PC-9 (cell line): ENCODE data around the gene KIAA1671. TPM values are rescaled to one million over a fixed set of nuclear protein-coding genes. Genes with fewer than 3 reads are reported as not detected.
"Not testable (repeated sequence)": the region's sequence is repeated elsewhere in the genome, so short reads cannot be mapped to it uniquely, and the experiment has no call there.

Experiments used
- BruUV-seq: library from RNA; stranded (reverse); fragments of 400-500 nt; replicated peaks from 2 replicates; lab custom pipeline; 2021; lab: Mats Ljungman, UMichigan
- CTCF ChIA-PET: fragments of 300-600 bp; sonication (Branson Sonifier 250); formaldehyde crosslinking; loops from one replicate; lab custom pipeline; 2022; ENCODE audit warnings: antibody characterized with exemption; lab: Charles Lee
- POLR2A ChIA-PET: fragments of 300-600 bp; sonication (Branson Sonifier 250); formaldehyde crosslinking; loops from one replicate; lab custom pipeline; 2022; ENCODE audit warnings: antibody characterized with exemption; ENCODE audit not compliant: unreplicated experiment; lab: Charles Lee
- DNase-seq, 2 experiments: peaks; one replicate each; pipeline versions ENCODE4 v3.0.0 to v3.0.0-alpha.2; 2015 to 2022; ENCODE audit warnings: mixed read lengths in 1 of 2
- H2AFZ ChIP-seq: fragments of 200-600 bp; sonication (generic); 2 replicates; pipeline ENCODE4 v1.8.1; 2017; ENCODE audit warnings: antibody characterized with exemption
- H3F3A ChIP-seq: fragments of 200-600 bp; sonication (generic); 2 replicates; pipeline ENCODE4 v1.8.1; 2017; ENCODE audit warnings: antibody characterized with exemption, mild to moderate bottlenecking, low read depth; ENCODE audit not compliant: insufficient read depth
- H3K27ac ChIP-seq: fragments of 200-600 bp; sonication (generic); 2 replicates; pipeline ENCODE4 v1.6.1; 2016; ENCODE audit warnings: mixed run types
- H3K27me3 ChIP-seq: fragments of 200-600 bp; sonication (generic); 2 replicates; pipeline ENCODE4 v1.6.1; 2016; ENCODE audit warnings: low read depth, mixed run types; ENCODE audit not compliant: insufficient read depth
- H3K36me3 ChIP-seq: fragments of 200-600 bp; sonication (generic); 2 replicates; pipeline ENCODE4 v1.6.1; 2016; ENCODE audit warnings: low read depth, mixed run types
- H3K4me1 ChIP-seq: fragments of 200-600 bp; sonication (generic); replicated peaks from 2 replicates; pipeline ENCODE4 v1.6.1; 2016; ENCODE audit warnings: mixed run types; ENCODE audit not compliant: insufficient read depth
- H3K4me2 ChIP-seq: fragments of 200-600 bp; sonication (generic); 2 replicates; pipeline ENCODE4 v1.6.1; 2017; ENCODE audit warnings: mixed run types
- H3K4me3 ChIP-seq: fragments of 200-600 bp; sonication (generic); 2 replicates; pipeline ENCODE4 v1.6.1; 2016; ENCODE audit warnings: mixed run types
- H3K79me2 ChIP-seq: fragments of 200-600 bp; sonication (generic); 2 replicates; pipeline ENCODE4 v1.6.1; 2017; ENCODE audit warnings: low read depth, mixed run types
- H3K9me2 ChIP-seq: fragments of 200-600 bp; sonication (generic); 2 replicates; pipeline ENCODE4 v1.8.1; 2017; ENCODE audit warnings: mild to moderate bottlenecking; ENCODE audit not compliant: insufficient read depth
- H3K9me3 ChIP-seq: fragments of 200-600 bp; sonication (generic); 2 replicates; pipeline ENCODE4 v1.8.1; 2016; ENCODE audit warnings: low read depth; ENCODE audit not compliant: insufficient read depth
- H4K20me1 ChIP-seq: fragments of 200-600 bp; sonication (generic); 2 replicates; pipeline ENCODE4 v1.8.1; 2017; ENCODE audit not compliant: insufficient read depth
- EZH2 ChIP-seq: fragments of 200-600 bp; sonication (generic); IDR thresholded peaks from 2 replicates; pipeline ENCODE4 v1.8.0; 2017; ENCODE audit warnings: antibody characterized with exemption, low read depth
- intact Hi-C: fragments of 100-400 bp; cut with micrococcal nuclease; formaldehyde crosslinking; loops from one replicate; pipeline ENCODE4 v1.10.0; 2022; ENCODE audit not compliant: unreplicated experiment
- total RNA-seq: library from RNA; stranded (reverse); gene quantifications from 2 replicates; pipeline ENCODE4 v1.2.3, GENCODE V29; 2021
- TF ChIP-seq, protein P1 (sequence below): fragments of 200-600 bp; sonication (generic); conservative IDR thresholded peaks from 2 replicates; pipeline ENCODE4 v1.6.1; 2017; ENCODE audit warnings: mixed run types, antibody characterized with exemption, mild to moderate bottlenecking, moderate library complexity

Gene KIAA1671
- total RNA-seq, 1 experiment from 2014 or later, result 44.3 TPM

DNA sequence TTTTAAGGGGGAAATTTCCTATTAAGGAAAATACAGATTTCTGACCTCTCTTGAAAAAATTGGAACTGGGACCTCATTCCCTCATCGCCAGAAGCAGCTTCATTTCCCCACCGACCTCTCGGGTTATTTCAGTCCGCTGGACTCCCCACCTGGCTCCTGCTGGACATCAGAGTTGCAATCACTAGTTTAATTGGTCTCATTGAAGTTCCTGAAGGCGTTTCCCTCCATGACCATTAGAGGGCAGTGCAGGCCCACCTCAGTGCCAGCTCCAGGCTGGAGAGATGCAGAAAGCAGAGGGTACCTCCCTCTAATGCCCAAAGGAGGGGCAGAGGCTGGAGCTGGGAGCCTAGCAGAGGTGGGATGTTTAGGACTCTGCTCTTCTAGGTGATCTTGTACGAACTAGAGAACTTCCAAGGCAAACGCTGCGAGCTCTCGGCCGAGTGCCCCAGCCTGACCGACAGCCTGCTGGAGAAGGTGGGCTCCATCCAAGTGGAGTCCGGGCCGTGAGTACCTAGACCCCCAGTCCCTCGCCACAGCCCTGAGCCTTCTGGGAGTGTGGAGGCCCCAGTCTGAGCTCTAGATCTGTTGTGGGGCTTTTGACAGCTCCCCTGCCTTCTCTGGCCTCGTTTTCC, 249.9 kb downstream of the KIAA1671 start:
- DNase-seq, result peak; percentile 51 to 55
- Histone ChIP-seq H3K4me2 (no peak overlapping the region), H4K20me1 (peaks cover 3% of the 10 kb centered on the region; the same call in 1 of the 2 replicates), H3K9me3 (no peaks in the 10 kb centered on the region), H3K27ac (no peak overlapping the region), H2AFZ (no peak overlapping the region), H3K4me3 (no peak overlapping the region), H3K36me3 (no peaks in the 10 kb centered on the region), H3K9me2 (no peaks in the 10 kb centered on the region), H3F3A (peaks cover 2% of the 10 kb centered on the region; the same call in 1 of the 2 replicates), H3K79me2 (no peaks in the 10 kb centered on the region), H3K4me1 (no peaks in the 10 kb centered on the region), H3K27me3 (no peaks in the 10 kb centered on the region)
- POLR2A ChIA-PET, result no interaction called here
- TF ChIP-seq, protein P1, sequence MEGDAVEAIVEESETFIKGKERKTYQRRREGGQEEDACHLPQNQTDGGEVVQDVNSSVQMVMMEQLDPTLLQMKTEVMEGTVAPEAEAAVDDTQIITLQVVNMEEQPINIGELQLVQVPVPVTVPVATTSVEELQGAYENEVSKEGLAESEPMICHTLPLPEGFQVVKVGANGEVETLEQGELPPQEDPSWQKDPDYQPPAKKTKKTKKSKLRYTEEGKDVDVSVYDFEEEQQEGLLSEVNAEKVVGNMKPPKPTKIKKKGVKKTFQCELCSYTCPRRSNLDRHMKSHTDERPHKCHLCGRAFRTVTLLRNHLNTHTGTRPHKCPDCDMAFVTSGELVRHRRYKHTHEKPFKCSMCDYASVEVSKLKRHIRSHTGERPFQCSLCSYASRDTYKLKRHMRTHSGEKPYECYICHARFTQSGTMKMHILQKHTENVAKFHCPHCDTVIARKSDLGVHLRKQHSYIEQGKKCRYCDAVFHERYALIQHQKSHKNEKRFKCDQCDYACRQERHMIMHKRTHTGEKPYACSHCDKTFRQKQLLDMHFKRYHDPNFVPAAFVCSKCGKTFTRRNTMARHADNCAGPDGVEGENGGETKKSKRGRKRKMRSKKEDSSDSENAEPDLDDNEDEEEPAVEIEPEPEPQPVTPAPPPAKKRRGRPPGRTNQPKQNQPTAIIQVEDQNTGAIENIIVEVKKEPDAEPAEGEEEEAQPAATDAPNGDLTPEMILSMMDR, result peak; percentile 88
- TF ChIP-seq EZH2, result no peak
- intact Hi-C loops, result loop anchor here (10.0 kb wide), 1 partner anchor 572 kb away; no protein-coding TSS in a partner anchor
- BruUV-seq, result no TSS peak
- CTCF ChIA-PET, result no interaction called here

DNA sequence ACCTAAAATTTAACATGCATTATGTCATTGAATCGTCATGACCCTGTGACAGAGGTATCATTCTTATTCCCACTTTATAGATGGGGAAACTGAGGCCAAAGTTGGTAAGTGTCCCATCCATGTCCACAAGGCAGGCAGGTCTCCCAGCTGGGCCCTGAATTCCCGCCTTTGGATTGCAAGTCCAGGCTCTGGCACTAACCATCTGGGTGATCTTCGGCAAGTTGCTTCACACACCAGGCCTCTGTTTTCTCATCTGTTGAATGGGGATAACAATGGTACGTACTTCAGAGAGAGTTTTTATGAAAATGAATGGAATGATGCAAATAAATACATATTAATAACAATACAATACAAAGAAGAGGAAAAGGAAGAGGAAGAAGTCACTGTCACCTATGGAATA, 250.6 kb downstream of the KIAA1671 start:
- no peak overlapping the region for H3K4me3 ChIP-seq
- no TSS peak for BruUV-seq
- ChIA-PET POLR2A (no interaction called here), CTCF (no interaction called here)
- no peaks in the 10 kb centered on the region for H3K36me3 ChIP-seq
- no peaks in the 10 kb centered on the region for H3K27me3 ChIP-seq
- no peak for TF ChIP-seq EZH2
- TF ChIP-seq, protein P1, result no peak
- no peaks in the 10 kb centered on the region for H3K79me2 ChIP-seq
- H2AFZ ChIP-seq, result no peak overlapping the region
- intact Hi-C loops, result loop anchor here (10.0 kb wide), 1 partner anchor 572 kb away; no protein-coding TSS in a partner anchor
- H3K9me2 ChIP-seq, result no peaks in the 10 kb centered on the region
- no peaks in the 10 kb centered on the region for H3K9me3 ChIP-seq
- H3K4me2 ChIP-seq, result no peak overlapping the region
- H3F3A ChIP-seq, result peaks cover 2% of the 10 kb centered on the region; the same call in 1 of the 2 replicates
- H3K27ac ChIP-seq, result no peak overlapping the region
- H3K4me1 ChIP-seq, result no peaks in the 10 kb centered on the region
- H4K20me1 ChIP-seq, result peaks cover 3% of the 10 kb centered on the region; the same call in 1 of the 2 replicates
- DNase-seq, result no peak

DNA sequence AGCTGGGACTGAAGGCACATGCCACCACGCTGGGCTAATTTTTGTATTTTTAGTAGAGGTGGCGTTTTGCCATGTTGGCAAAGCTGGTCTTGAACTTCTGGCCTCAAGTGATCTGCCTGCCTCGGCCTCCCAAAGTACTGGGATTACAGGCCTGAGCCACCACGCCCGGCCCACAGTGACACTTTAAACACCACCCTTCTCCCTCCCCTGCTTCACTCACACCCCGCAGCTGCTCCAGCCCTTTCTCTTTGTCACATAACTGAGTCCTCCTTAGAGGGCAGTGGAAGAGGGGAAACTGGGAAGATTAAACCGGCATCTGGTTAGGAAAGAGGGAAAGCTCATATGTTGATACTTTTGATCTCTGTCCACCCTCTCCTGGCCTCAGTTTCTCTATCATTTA, 252.0 kb downstream of the KIAA1671 start:
- H3K4me1 ChIP-seq, DNase-seq, H3K27ac ChIP-seq, CTCF ChIA-PET, H3K9me3 ChIP-seq, H3F3A ChIP-seq, H4K20me1 ChIP-seq, H3K27me3 ChIP-seq, POLR2A ChIA-PET, H2AFZ ChIP-seq, H3K4me2 ChIP-seq, H3K36me3 ChIP-seq, H3K4me3 ChIP-seq, H3K9me2 ChIP-seq, BruUV-seq, H3K79me2 ChIP-seq: not testable (repeated sequence)
- intact Hi-C loops, result loop anchor here (10.0 kb wide), 1 partner anchor 570 kb away; no protein-coding TSS in a partner anchor
